A549 (cell line): ENCODE measurements around the gene SPOCK2. TPM values are rescaled to one million over a fixed set of nuclear protein-coding genes. Genes with fewer than 3 reads are reported as not detected.

ENCODE experiments used
- ATAC-seq, 2 experiments: fragments of 200-7000 bp in 1 of 2; fragments of >200 bp in 1 of 2; cut with Nextera tagmentation in 1 of 2; cut with Tn5 transposase in 1 of 2; 3 replicates each; pipeline versions ENCODE4 v1.8.0 to v1.9.1; 2018 to 2020; ENCODE audit warnings: mild to moderate bottlenecking in 1 of 2, moderate library complexity in 1 of 2
- CTCF ChIA-PET: fragments of 300-600 bp; sonication (Branson Sonifier 250); formaldehyde crosslinking; extraction: SDS; loops from one replicate; lab custom pipeline; 2021; ENCODE audit warnings: antibody characterized with exemption, inconsistent platforms; lab: Yijun Ruan, JAX
- POLR2A ChIA-PET: fragments of 350-600 bp; formaldehyde crosslinking; extraction: SDS; loops from one replicate; lab custom pipeline; 2021; ENCODE audit warnings: antibody characterized with exemption, inconsistent platforms; lab: Yijun Ruan, JAX
- DNase-seq, 2 experiments: peaks; one replicate each; pipeline versions ENCODE4 v3.0.0 to v3.0.0-alpha.2; 2011 to 2016; ENCODE audit warnings: low read depth in 1 of 2, low spot score in 1 of 2
- FAIRE-seq: peaks from 2 replicates; lab custom pipeline; 2011; peaks lifted over from hg19 to GRCh38; lab: Jason Lieb, UNC
- H3K27ac ChIP-seq, 2 experiments: fragments of >200 bp; sonication (Bioruptor Twin); formaldehyde crosslinking; 3 replicates each; pipeline ENCODE4 v1.5.1; 2016 to 2017
- H3K4me1 ChIP-seq: fragments of >200 bp; sonication (Bioruptor Twin); formaldehyde crosslinking; 3 replicates; pipeline ENCODE4 v1.6.1; 2016
- H3K4me2 ChIP-seq: fragments of >200 bp; sonication (Bioruptor Twin); formaldehyde crosslinking; 3 replicates; pipeline ENCODE4 v1.6.1; 2016
- H3K4me3 ChIP-seq: fragments of >200 bp; sonication (Bioruptor Twin); formaldehyde crosslinking; 3 replicates; pipeline ENCODE4 v1.5.1; 2016
- H3K9me3 ChIP-seq: fragments of >200 bp; sonication (Bioruptor Twin); formaldehyde crosslinking; 3 replicates; pipeline ENCODE4 v1.6.1; 2016
- CBX8 ChIP-seq: fragments of 200-600 bp; sonication (generic); IDR thresholded peaks from 2 replicates; pipeline ENCODE4 v1.6.1; 2016
- CHD4 ChIP-seq: fragments of 200-600 bp; sonication (generic); IDR thresholded peaks from 2 replicates; pipeline ENCODE4 v1.6.1; 2016; ENCODE audit warnings: antibody characterized with exemption, mild to moderate bottlenecking, borderline replicate concordance
- EHF ChIP-seq: fragments of 250-450 bp; sonication (Bioruptor Pico); IDR thresholded peaks from 2 replicates; pipeline ENCODE4 v1.5.0; 2020; ENCODE audit warnings: mild to moderate bottlenecking
- FOXS1 ChIP-seq: fragments of 250-450 bp; sonication (Bioruptor Pico); IDR thresholded peaks from 2 replicates; pipeline ENCODE4 v1.5.0; 2020; ENCODE audit warnings: mild to moderate bottlenecking, moderate library complexity
- HOXB13 ChIP-seq: fragments of 250-450 bp; sonication (Bioruptor Pico); IDR thresholded peaks from 2 replicates; pipeline ENCODE4 v1.5.0; 2020; ENCODE audit warnings: low read depth, mild to moderate bottlenecking, moderate library complexity
- JUN ChIP-seq, 2 experiments: fragments of >200 bp; sonication (Bioruptor Twin); formaldehyde crosslinking; IDR thresholded peaks; 2 replicates in 1 of 2; 3 replicates in 1 of 2; pipeline ENCODE4 v1.6.1; 2016 to 2017
- JUNB ChIP-seq: fragments of >200 bp; sonication (Bioruptor Twin); formaldehyde crosslinking; IDR thresholded peaks from 2 replicates; pipeline ENCODE4 v1.6.1; 2016
- MAFK ChIP-seq: fragments of 450-650 bp; IDR thresholded peaks from 2 replicates; pipeline ENCODE4 v1.6.1; 2014; ENCODE audit not compliant: partially characterized antibody
- MYC ChIP-seq: IDR thresholded peaks from 2 replicates; pipeline ENCODE4 v1.6.1; 2012; ENCODE audit warnings: mild to moderate bottlenecking, inconsistent platforms, low read length, improper control_type of control experiment, borderline replicate concordance
- NPAS2 ChIP-seq: fragments of 250-450 bp; sonication (Bioruptor Pico); IDR thresholded peaks from 2 replicates; pipeline ENCODE4 v1.8.0; 2022; ENCODE audit warnings: mild to moderate bottlenecking, moderate library complexity, borderline replicate concordance
- RAD21 ChIP-seq, 2 experiments: fragments of >200 bp in 1 of 2; sonication (Bioruptor Twin) in 1 of 2; formaldehyde crosslinking in 1 of 2; IDR thresholded peaks in 1 of 2; conservative IDR thresholded peaks in 1 of 2; 2 replicates in 1 of 2; 3 replicates in 1 of 2; pipeline ENCODE4 v1.6.1; 2012 to 2018; ENCODE audit warnings: inconsistent platforms in 1 of 2
- SMC3 ChIP-seq: fragments of >200 bp; sonication (Bioruptor Twin); formaldehyde crosslinking; IDR thresholded peaks from 3 replicates; pipeline ENCODE4 v1.6.1; 2018; ENCODE audit warnings: inconsistent platforms
- TFCP2L1 ChIP-seq: fragments of 250-450 bp; sonication (Bioruptor Pico); IDR thresholded peaks from 2 replicates; pipeline ENCODE4 v1.5.0; 2021; ENCODE audit warnings: mild to moderate bottlenecking
- TP53 ChIP-seq: fragments of 250-450 bp; sonication (Bioruptor Pico); IDR thresholded peaks from 2 replicates; pipeline ENCODE4 v1.5.0; 2021; ENCODE audit warnings: mild to moderate bottlenecking, moderate library complexity
- ZNF302 ChIP-seq: fragments of 250-450 bp; sonication (Bioruptor Pico); IDR thresholded peaks from 2 replicates; pipeline ENCODE4 v1.9.0; 2021; ENCODE audit warnings: inconsistent platforms, mild to moderate bottlenecking, moderate library complexity
- WGBS: methylation state at CpG from one replicate; pipeline ENCODE4 v1.1.6; 2017; ENCODE audit errors: missing lambda C conversion rate; 5-methylcytosine and 5-hydroxymethylcytosine counted together
- polyA plus RNA-seq, 4 experiments: library from polyadenylated mRNA; depleted of rRNA in 3 of 4; stranded (reverse); fragments of >200 nt; fragmentation: RNase III in 1 of 4; extraction: RNeasy Plus Mini Kit Qiagen cat#74134 plus additional on column Dnase treatment in 1 of 4; gene quantifications; 2 replicates in 3 of 4; 3 replicates in 1 of 4; pipeline ENCODE4 v1.2.3, GENCODE V29; 2011 to 2017
- TF ChIP-seq, protein P1 (sequence below): fragments of >200 bp; sonication (Bioruptor Twin); formaldehyde crosslinking; IDR thresholded peaks from 3 replicates; pipeline ENCODE4 v1.5.1; 2016
- TF ChIP-seq, protein P2 (sequence below): IDR thresholded peaks from 2 replicates; pipeline ENCODE4 v1.6.1; 2012; ENCODE audit warnings: low read depth, borderline replicate concordance
- TF ChIP-seq, protein P3 (sequence below): fragments of >200 bp; sonication (Bioruptor Twin); formaldehyde crosslinking; IDR thresholded peaks from 3 replicates; pipeline ENCODE4 v1.6.1; 2016

The SPOCK2 gene
- polyA plus RNA-seq, 2 of the 4 experiments (the other 2 are of a cell fraction): 0.52 to 0.67 TPM

DNA sequence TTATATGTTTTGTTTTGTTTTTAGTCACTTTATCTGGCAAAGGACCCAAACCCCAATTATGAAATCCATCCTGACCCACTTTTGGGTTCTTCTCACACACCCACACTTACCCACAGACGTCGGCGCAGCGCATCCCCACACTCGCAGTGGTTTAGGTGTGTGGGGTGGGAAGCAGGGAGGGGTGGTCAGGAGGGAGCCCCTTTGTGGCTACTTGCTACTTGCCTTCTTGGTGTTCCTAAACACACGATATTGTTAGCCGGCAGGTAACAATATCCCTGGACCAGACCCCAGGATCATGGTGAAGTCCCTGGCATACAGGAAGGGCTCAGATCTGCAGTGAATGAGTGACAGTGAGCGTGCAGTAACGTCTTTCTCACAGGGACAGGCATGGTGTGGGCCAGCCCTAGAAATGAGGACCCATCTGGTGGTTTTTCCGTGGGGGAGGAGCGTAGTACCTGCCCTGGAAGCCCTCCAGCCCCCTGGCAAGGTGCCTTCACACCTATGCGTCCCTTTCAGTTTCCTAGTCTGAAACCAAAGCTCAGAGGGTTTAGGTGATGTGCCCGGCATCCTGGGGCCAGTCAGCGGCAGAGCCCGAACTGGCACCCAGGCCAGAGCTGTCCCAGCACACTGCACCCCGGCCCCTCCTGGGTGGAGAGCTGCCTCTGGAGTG is 4.4 kb downstream of the SPOCK2 start:
- ChIA-PET CTCF (interaction anchor here (0.7 to 1.0 kb wide), 3 partner anchors 15 to 254 kb away, joined by 3 to 4 read pairs (median 4); no protein-coding TSS in a partner anchor), POLR2A (no interaction called here)
- Histone ChIP-seq H3K4me2 (no peak overlapping the region), H3K4me1 (peaks cover 31% of the 10 kb centered on the region), H3K27ac (no peak overlapping the region), H3K9me3 (no peaks in the 10 kb centered on the region), H3K4me3 (no peak overlapping the region)
- 92% methylated on average over 16 of the region's 16 CpGs for WGBS
- no peak for DNase-seq
- no peak for ATAC-seq
- no peak for FAIRE-seq
- TF ChIP-seq NPAS2 (CRISPR knock-in tag) (no peak), TP53 (no peak), HOXB13 (CRISPR knock-in tag) (no peak), RAD21 (conservative IDR thresholded peaks at IDR 0.05 in 1 of 2, IDR thresholded peaks at IDR 0.05 in 1 of 2) (no peak), SMC3 (no peak), FOXS1 (no peak)
- TF ChIP-seq, protein P1, sequence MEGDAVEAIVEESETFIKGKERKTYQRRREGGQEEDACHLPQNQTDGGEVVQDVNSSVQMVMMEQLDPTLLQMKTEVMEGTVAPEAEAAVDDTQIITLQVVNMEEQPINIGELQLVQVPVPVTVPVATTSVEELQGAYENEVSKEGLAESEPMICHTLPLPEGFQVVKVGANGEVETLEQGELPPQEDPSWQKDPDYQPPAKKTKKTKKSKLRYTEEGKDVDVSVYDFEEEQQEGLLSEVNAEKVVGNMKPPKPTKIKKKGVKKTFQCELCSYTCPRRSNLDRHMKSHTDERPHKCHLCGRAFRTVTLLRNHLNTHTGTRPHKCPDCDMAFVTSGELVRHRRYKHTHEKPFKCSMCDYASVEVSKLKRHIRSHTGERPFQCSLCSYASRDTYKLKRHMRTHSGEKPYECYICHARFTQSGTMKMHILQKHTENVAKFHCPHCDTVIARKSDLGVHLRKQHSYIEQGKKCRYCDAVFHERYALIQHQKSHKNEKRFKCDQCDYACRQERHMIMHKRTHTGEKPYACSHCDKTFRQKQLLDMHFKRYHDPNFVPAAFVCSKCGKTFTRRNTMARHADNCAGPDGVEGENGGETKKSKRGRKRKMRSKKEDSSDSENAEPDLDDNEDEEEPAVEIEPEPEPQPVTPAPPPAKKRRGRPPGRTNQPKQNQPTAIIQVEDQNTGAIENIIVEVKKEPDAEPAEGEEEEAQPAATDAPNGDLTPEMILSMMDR: no peak
- TF ChIP-seq, protein P2, sequence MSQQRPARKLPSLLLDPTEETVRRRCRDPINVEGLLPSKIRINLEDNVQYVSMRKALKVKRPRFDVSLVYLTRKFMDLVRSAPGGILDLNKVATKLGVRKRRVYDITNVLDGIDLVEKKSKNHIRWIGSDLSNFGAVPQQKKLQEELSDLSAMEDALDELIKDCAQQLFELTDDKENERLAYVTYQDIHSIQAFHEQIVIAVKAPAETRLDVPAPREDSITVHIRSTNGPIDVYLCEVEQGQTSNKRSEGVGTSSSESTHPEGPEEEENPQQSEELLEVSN: no peak

DNA sequence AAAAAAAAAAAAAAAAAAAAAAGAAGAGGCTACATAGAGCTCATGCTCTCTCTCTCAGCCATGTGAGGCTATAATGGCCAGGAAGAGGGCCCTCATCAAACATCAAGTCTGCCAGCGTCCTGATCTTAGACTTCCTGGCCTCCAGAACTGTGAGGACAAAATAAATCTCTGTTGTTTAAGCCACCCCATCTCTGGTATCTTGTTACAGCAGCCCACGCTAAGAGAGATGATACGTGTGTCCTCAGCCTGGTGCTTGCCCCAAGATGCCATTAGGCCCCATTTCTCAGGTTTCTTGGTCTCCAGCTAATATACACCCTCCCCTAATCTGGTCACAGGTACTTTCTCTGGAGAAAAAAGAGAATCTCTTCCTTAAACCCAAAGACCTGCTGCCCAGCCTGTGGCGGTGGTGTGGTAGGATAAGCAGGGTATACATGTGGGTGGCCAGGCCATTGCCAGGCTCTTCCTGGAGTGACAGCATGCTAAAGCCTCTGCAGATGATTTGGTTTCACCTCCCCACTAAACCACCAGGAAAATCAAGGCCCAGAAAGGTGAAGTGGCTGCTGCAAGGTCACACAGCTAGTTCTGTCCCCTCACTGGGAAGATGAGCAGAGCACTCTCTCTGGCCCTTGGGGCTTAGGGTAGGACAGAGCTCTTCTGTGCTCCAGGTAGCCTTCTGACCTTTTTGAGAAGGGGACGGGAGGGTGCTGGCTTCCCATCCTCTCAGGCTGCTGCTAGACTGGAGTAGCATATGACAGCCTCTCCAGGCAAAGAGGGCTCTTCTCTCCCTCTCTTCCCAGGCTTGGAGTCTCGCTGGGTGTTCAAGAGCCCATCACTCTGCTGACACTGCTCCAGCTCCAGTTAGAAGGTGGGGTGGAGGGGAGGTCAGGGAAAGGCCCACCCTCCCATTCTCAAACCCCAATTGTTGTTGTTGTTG is 5.2 kb downstream of the SPOCK2 start:
- Histone ChIP-seq H3K9me3 (no peaks in the 10 kb centered on the region), H3K27ac (0 out of 6 replicates have a peak overlapping the region, but pooled peaks of 1 of the 2 experiments have one; percentile 23), H3K4me1 (peaks cover 31% of the 10 kb centered on the region), H3K4me2 (no peak overlapping the region), H3K4me3 (no peak overlapping the region)
- no peak for TF ChIP-seq TFCP2L1 (CRISPR knock-in tag)
- TF ChIP-seq EHF (CRISPR knock-in tag): no peak
- no peak for TF ChIP-seq CBX8
- TF ChIP-seq MAFK: no peak
- TF ChIP-seq, protein P3, sequence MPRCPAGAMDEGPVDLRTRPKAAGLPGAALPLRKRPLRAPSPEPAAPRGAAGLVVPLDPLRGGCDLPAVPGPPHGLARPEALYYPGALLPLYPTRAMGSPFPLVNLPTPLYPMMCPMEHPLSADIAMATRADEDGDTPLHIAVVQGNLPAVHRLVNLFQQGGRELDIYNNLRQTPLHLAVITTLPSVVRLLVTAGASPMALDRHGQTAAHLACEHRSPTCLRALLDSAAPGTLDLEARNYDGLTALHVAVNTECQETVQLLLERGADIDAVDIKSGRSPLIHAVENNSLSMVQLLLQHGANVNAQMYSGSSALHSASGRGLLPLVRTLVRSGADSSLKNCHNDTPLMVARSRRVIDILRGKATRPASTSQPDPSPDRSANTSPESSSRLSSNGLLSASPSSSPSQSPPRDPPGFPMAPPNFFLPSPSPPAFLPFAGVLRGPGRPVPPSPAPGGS: no peak
- TF ChIP-seq JUN (IDR thresholded peaks at IDR 0.05): no peak
- TF ChIP-seq JUNB: no peak
- no peak for TF ChIP-seq HOXB13 (CRISPR knock-in tag)
- no peak for TF ChIP-seq MYC
- no peak for TF ChIP-seq CHD4
- no peak for TF ChIP-seq ZNF302 (CRISPR knock-in tag)
- FAIRE-seq: no peak
- ChIA-PET CTCF (interaction anchor here (0.6 to 1.4 kb wide), 4 partner anchors 16 to 243 kb away, joined by 3 to 4 read pairs (median 4); no protein-coding TSS in a partner anchor), POLR2A (no interaction called here)
- no peak for DNase-seq
- ATAC-seq: no peak
- WGBS: 87% methylated on average over 6 of the region's 6 CpGs
